Glomerular visceral epithelial cell (primary cell): ENCODE data around the gene MMP15.

ENCODE experiments used
- DNase-seq: peaks from one replicate; pipeline ENCODE4 v3.0.0-alpha.2; 2016; ENCODE audit errors: extremely low spot score

Gene MMP15

GRCh38 chr16:58019866-58020538, 5.6 kb upstream of the MMP15 start:
- DNase-seq, result no peak

DNA sequence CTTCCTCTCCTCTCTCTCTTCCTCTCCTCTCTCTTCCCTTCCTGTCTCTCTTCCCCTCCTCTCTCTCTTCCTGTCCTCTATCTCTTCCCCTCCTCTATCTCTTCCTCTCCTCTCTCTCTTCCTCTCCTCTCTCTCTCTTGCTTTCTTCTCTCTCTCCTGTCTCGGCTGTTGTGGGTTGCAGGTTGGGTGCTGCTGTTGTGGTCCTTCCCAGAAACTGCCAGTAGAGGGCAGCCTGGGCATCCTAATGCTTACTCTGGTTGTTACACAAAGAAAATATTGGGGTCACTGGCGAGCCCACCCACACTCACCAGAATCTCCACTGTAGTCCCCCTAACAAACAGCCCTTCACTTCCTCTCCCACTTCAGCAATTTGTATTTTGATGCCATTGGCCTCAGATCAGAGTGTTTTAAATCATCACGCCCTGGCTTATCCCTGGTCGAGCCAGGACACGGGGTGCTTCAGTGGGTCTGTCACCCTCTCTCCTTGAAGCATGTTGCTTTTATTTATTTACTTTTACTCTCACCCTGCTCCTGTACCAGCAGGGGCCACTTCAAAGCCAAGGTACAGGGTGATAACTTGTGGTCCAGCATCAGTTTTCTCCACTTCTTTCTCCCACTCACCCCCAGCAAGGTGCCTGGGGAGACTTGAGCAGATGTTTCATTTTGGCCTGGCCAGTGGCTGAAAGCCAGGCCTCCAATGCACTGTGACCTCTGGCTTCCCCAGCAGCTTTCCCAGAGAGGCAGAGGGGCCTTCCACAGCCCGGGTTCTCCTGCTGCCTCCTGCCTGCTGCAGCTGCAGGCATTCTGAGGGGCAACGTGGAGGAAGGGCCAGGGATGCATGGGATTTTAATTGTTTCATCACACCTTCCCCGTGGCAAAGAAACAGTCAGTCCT, 4.7 kb upstream of the MMP15 start:
- peak; percentile 38 for DNase-seq

DNA sequence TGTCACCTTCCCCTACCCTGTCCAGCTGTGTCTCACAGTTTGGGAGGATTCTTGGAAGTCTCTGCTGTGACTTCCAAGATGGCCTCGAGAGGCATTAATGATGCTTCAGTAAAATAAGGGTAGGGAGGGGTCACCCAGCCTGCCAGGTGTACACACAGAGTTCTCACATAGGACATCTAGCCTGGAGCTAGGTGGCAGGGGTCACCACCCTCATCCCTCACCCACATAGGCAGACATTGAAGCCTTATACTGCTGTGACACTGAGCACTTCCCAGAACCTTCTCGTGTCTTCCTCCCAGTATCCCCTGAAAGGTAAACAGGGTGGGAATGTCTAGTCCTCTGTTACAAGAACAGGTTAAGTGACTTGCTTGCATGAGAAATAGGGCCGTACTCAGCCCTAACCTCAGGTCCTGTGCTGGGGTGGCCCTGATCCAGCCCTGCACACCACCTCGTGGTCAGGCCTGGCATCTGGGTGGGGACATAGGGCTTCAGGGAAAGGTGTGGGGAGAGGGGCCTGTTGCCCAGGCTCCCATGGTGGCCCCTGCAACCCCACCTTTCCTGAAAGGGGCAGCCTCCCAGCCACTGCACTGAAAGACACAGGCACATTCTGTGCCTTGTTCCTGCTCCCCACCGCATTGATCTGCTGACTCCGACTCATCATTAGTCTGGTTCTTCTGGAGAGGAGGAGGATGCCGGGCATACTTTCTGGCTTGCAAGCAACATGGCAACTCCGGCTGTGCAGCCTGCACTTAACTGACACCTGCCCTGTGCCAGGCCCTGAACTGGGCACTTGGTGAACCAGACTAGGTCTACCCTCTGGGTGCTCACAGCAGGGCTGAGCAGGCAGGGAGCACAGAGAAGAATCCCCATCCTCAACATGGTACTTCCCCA, 3.6 kb upstream of the MMP15 start:
- DNase-seq, result peak; percentile 51

DNA sequence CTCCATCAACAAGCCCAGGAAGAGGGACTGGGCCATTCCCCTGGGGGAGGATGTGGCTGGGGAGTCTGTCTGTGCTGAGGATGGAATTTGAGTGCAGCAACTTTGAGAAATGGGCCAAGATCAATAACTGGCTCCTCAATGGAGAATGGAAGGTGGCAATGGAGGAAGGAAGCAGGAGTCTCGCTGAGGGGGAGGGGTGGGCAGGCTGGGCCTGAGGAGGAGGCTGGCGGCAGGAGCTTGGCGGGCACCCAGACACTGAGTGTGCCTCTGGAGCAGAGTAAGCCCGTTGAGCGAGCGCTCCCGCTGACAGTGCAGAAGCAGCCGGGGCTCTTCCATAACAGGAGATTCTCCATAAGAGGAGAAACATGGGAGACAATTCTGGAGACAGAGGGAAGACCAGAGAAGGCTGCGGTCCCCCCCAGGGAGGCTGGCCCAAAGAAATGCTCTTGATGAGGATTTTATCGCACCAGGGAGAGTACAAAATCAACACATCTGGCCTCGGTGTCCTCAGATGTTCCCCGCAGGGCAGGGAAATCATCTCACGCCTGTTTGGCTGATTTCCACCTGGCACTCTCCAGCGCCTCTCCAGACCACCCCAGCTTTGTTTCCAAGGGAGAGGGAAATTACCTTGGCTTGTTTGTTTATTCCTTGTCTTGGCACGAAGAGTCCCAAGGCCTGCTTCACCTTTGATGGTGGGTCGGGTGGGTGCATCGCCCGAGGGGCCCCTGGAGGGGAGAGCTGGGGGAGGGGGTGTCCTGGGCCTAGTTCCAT, 2.8 kb upstream of the MMP15 start:
- peak; percentile 70 for DNase-seq

GRCh38 chr16:58024486-58025350, 836 bp upstream of the MMP15 start:
- no peak for DNase-seq

- peak; percentile 43 for DNase-seq
Measured at GRCh38 chr16:58026139-58026704, 668 bp downstream of the MMP15 start.

DNA sequence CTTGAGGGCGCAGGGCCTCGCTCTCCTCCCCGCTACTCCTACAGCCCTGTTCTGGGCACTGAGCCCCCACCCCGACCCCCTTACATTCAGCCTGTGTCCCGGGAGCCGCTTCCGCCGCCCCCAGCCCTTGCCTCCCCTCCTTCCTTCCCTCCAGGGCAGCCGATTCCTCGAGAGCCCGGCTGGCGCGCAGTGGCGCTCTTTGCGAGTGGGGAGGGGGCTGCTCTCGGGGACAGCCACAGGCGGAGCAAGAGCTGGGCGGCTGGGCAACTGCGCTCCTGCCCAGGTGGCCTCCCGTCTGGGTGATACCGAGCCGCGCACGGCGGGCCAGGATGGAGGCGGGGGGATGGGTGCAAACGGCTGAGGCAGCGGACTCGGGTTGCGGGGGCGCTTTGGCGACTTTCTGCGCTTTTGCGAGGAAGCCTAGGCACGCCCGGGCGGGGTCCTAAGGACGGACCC, 1.2 kb downstream of the MMP15 start:
- DNase-seq, result no peak

DNA sequence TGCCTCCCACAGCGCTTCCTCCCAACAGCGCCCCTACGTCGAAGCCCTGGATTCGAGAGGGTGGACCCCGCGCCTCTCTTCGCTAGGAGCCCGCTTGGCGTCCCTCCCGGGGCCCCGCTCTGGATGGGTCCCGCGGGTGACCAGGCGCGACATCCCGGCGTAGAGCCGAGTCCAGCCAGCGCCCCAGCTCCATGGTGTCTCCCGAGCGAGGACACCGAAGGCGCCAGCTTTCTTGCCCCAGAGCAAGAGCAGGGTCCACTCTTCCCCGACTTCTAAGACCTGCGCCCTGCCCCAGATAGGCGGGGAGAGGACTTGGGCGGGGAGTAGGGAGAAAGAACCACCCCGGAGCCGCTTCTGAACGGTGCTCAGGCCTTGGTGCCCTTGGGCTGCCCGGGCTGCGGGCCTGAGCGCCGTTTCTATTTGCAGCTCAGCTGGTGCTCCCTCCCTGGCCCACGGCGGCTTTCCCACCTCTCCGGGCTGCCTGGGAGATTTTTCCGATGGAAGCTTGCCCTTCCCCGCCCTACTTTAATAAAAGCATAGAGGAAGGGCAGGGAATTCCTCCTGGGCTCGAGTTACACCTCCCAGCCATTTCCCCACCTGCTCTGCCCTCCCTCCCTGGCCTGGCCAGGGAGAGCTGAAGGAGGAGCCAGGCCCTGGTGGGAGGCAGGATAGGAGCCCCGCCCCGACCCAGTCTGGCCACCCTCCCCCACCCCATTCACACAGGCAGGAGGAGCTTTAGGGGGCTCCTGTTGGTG, 1.8 kb downstream of the MMP15 start:
- DNase-seq, result peak; percentile 40

- DNase-seq, result no peak
Measured at GRCh38 chr16:58027916-58028455, 2.4 kb downstream of the MMP15 start.

DNA sequence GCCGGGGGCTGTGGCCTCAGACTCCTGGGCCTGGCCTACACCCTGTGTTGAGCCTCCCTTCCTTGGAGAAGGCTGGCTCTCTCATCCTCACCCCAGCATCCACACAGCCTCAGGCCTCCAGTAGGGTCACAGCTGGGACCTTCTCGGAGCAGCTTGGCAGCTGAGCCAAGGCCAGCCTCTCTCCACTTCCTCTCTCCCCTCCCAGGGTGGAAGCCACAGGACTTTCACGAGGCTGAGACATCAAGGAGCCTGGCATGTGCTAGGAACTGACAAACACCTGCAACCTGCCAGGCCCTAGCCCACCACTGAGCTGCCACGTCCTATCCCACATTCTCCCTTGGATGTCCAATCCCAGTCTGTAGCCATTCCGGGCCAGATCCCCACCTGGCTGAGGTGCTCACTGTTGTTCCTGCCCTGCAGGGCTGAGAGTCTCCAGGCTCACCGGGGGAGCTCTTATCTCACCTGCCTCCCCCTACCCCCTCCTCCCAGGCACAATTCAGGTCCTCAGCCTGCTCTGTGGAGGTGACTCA, 3.1 kb downstream of the MMP15 start:
- no peak for DNase-seq

GRCh38 chr16:58029410-58029809, 3.9 kb downstream of the MMP15 start:
- no peak for DNase-seq

- no peak for DNase-seq
Measured at GRCh38 chr16:58030136-58030840, 4.7 kb downstream of the MMP15 start.

DNA sequence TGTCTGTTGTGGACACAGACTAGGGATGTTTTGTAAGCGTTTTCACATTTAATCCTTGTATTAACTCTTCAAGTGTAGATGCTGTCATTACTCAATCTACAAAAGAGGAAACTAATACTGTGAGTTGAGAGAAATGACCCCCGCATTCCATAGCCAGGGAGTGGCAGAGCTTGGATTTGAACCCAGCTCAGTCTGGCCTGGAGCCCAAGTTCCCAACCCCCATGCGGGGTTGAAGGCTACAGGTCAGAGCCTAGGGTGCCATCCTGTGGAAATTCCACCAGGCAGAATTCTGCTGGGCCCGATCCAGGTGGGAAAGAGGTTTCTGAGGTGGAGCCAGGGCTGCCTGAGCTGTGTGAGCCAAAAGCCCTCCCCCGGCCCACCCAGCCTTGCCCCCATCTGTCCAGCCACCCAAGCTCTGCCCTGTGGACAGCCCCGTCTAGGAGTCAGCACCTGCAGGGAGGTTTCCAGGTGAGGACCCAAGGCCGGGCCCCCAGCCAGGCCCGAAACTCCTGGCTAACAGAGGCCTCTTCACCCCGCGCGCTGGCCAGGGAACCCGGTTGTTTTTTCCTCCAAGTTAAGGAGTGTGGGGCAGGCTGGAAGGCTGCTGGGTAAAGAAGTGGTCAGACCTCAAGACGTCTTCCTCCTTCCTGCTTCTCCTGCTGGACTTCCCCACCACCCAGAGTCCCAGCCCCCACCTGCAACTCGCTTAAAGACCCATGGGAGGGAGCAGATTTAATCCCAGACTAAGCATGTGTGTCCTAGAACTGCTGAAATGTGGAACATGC, 5.7 kb downstream of the MMP15 start:
- DNase-seq, result no peak

DNA sequence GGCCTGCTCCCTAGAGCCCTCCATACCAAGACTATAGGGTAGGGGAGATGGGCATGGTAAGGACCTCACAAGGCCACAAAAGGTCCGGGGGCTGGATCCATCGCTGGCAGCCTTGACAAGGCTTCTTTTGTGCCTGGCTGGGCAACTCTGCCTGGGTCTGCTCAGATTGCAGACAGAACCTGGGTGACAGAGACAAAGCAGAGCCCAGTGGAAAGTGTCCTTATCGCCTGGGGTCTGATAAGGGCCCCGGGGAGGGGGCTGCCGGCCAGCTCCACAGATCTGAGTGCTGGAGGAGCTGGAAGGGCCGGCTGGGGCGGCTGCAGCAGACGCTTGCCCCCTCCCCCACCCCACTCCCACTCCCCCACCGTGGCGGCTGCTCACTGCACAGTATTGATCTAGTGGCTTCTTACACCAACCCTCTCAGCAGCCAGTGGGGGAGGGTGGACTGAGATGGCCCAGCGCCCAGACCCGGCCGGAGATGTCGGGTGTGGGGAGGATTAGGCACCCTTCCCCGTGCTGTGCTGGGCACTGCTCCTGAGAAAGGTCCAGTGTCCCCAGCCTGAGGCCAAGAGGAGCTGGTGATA, 7.2 kb downstream of the MMP15 start:
- no peak for DNase-seq

DNA sequence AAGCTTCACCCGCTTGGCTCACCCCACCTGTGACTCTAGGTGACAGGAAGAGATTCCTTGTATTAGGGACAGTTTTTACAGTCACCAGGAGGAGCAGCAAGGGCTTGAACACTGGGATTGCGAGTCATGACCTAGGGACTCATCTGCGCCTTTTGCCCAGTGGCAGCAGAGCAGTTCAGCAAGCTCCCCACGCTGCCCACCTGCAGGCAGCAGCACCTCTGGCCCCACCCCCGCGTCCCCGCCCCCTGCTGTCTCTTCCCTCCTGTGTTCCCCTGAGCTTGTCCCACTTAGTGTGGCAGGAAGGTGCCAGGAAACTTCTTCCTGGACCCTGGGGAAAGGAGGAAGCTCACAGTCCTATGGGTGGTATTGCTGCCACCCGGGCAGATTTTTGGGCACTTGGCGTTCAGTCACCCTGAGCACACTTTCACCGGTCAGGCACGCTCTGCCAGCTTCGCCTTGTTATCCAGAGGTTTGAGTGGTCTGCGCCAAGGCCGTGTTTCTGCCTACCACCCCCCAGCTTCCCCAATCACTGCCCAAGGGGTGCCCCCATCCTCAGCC, 8.7 kb downstream of the MMP15 start:
- no peak for DNase-seq

- no peak for DNase-seq
Measured at GRCh38 chr16:58034774-58035173, 9.2 kb downstream of the MMP15 start.
